NCI-H2029 treated with DMSO at 0.1 percent for 48 hours (cell line): Measurements from ENCODE around the gene FOXK2.
A peak's percentile ranks its signal among the peaks of the same experiment; 100 is the strongest.

ENCODE experiments used
- DNase-seq: peaks from one replicate; lab custom pipeline; 2025; lab: John Stamatoyannopoulos, UW

Gene FOXK2

GRCh38 chr17:82590881-82591539 lies 71.5 kb downstream of the FOXK2 start:
- DNase-seq, result no peak

- DNase-seq, result no peak
Measured at GRCh38 chr17:82592289-82592766, 72.8 kb downstream of the FOXK2 start.

GRCh38 chr17:82592767-82593589 lies 73.4 kb downstream of the FOXK2 start:
- DNase-seq, result peak; percentile 48

GRCh38 chr17:82593590-82594087 lies 74.1 kb downstream of the FOXK2 start:
- no peak for DNase-seq

GRCh38 chr17:82594571-82594970 lies 75.0 kb downstream of the FOXK2 start:
- DNase-seq, result no peak

- DNase-seq, result no peak
Measured at GRCh38 chr17:82595893-82596292, 76.4 kb downstream of the FOXK2 start.

- no peak for DNase-seq
Measured at GRCh38 chr17:82596296-82596695, 76.8 kb downstream of the FOXK2 start.

GRCh38 chr17:82596837-82597672 lies 77.5 kb downstream of the FOXK2 start:
- no peak for DNase-seq

GRCh38 chr17:82598256-82599119 lies 79.0 kb downstream of the FOXK2 start:
- DNase-seq, result no peak

- DNase-seq, result no peak
Measured at GRCh38 chr17:82599674-82600661, 80.4 kb downstream of the FOXK2 start.

GRCh38 chr17:82600731-82601446 lies 81.4 kb downstream of the FOXK2 start:
- DNase-seq, result no peak

GRCh38 chr17:82601447-82602000 lies 82.0 kb downstream of the FOXK2 start:
- DNase-seq, result no peak

GRCh38 chr17:82602487-82602886 lies 83.0 kb downstream of the FOXK2 start:
- no peak for DNase-seq

- DNase-seq, result no peak
Measured at GRCh38 chr17:82602986-82603710, 83.6 kb downstream of the FOXK2 start.

GRCh38 chr17:82603981-82604448 lies 84.5 kb downstream of the FOXK2 start:
- no peak for DNase-seq

GRCh38 chr17:82604532-82604931 lies 85.0 kb downstream of the FOXK2 start:
- no peak for DNase-seq

- DNase-seq, result no peak
Measured at GRCh38 chr17:82605939-82606600, 86.5 kb downstream of the FOXK2 start.

GRCh38 chr17:82608816-82609215 lies 89.3 kb downstream of the FOXK2 start:
- no peak for DNase-seq
